ENCODE measurements around the gene ELL2. TPM values are rescaled to one million over a fixed set of nuclear protein-coding genes. Genes with fewer than 3 reads are reported as not detected.

ELL2 gene
- total RNA-seq, 1 donor: 302 TPM

DNA sequence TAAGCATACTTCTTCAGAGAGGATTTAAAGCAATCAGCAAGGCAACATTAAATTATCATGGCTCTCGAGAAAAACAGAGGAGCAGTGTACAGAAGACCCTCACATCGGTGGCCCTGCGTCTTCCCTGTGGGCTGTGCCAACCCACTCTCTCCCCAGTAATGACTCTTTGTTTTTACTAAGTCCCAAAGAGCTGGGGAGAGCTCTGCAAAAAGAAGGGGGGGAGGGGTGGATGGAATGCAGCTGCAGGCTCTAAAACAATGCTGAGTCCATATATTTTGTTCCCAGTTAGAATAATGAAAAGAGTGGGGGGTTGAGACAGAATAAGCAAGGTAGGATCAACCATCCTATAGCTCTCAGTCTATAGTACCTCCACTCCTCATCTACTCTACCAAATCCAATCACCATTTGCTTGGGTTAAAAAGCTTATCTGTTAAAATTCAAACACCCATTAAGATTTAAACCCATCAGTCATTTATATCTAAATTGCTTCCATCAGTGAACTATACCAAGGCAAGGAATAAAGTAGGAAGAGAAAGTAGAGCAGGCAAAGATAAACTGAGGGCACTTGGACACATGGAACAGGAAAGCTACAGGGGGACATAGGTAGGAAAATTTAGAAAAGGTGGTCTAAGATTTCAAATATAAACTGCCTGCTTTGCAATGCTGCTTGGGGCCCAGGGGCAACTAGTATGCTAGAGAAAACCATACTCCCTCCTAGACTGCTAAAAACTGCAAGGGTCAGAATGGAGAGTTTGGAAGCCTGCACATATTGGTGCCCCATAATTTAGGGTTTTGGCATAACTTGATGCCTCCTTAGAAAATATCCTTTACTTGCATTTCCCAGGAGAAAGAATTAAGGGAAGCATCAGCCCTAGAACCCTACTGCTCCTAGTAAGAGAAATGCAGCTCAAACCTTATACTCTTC is 20.6 kb downstream of the ELL2 start:
- DNase-seq (ENCODE audit: low read depth): no peak
- no peak overlapping the region for H3K4me3 ChIP-seq (ENCODE audit: low read depth, low read length)
- TF ChIP-seq, protein P1, sequence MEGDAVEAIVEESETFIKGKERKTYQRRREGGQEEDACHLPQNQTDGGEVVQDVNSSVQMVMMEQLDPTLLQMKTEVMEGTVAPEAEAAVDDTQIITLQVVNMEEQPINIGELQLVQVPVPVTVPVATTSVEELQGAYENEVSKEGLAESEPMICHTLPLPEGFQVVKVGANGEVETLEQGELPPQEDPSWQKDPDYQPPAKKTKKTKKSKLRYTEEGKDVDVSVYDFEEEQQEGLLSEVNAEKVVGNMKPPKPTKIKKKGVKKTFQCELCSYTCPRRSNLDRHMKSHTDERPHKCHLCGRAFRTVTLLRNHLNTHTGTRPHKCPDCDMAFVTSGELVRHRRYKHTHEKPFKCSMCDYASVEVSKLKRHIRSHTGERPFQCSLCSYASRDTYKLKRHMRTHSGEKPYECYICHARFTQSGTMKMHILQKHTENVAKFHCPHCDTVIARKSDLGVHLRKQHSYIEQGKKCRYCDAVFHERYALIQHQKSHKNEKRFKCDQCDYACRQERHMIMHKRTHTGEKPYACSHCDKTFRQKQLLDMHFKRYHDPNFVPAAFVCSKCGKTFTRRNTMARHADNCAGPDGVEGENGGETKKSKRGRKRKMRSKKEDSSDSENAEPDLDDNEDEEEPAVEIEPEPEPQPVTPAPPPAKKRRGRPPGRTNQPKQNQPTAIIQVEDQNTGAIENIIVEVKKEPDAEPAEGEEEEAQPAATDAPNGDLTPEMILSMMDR (IDR thresholded peaks at IDR 0.05; ENCODE audit: insufficient read depth, low read depth, low read length): no peak

DNA sequence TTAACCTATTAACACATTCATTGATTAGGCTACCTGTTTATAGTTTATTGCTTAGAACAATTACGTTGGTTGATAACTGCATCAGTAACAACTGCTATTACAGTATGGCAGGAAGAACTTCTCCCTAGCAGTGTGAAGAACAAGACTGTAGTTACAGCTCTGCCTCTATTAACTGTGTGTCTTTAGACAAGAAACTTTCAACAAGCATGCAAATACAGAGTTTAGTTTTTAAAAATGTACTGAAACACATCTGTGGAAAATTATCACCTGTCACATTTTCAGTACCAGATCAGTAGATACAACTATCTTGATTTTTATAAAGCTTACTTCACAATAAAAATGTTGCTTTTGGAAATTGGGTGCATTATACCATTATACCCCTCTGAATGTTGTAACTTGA is 22.2 kb downstream of the ELL2 start:
- H3K4me3 ChIP-seq (ENCODE audit: low read depth, low read length): no peak overlapping the region
- no peak for DNase-seq (ENCODE audit: low read depth)
- TF ChIP-seq, protein P1 (IDR thresholded peaks at IDR 0.05; ENCODE audit: insufficient read depth, low read depth, low read length): no peak

DNA sequence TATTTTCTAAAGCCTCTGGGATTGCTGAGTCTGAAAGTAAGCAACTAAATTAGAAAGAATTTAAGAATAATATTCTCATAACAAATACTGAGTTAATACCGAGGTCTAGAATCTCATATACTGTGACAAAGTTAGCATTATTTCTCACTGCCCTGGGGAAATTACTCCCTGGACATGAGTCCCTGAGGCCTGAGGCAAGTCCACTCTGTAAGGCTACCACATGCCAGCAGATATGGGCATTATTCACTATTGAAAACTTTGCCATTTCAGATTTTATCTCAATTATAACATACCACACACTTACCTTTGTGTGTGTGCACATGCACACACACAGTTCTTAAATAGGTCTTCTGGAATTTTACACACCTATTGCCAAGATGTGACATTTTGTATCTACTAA is 22.9 kb downstream of the ELL2 start:
- TF ChIP-seq, protein P1 (IDR thresholded peaks at IDR 0.05; ENCODE audit: insufficient read depth, low read depth, low read length): no peak
- no peak overlapping the region for H3K4me3 ChIP-seq (ENCODE audit: low read depth, low read length)
- no peak for DNase-seq (ENCODE audit: low read depth)

DNA sequence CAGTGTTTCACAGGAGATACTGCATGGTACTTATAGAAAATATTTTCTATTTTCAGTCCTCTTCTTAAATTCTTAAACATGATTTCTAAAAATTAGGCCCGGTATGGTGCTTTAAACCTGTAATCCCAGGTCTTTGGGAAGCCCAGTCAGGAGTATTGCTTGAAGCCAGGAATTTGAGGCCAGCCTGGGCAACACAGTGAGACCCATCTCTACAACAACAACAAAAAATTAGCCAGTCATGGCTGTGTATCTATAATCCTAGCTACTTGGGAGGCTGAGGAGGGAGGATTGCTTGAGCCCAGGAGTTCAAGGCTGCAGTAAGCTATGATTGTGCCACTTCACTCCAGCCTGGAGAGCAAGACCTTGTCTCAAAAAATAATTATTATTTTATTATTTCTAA is 23.3 kb downstream of the ELL2 start:
- TF ChIP-seq, protein P1 (IDR thresholded peaks at IDR 0.05; ENCODE audit: insufficient read depth, low read depth, low read length): no peak
- no peak overlapping the region for H3K4me3 ChIP-seq (ENCODE audit: low read depth, low read length)
- no peak for DNase-seq (ENCODE audit: low read depth)

DNA sequence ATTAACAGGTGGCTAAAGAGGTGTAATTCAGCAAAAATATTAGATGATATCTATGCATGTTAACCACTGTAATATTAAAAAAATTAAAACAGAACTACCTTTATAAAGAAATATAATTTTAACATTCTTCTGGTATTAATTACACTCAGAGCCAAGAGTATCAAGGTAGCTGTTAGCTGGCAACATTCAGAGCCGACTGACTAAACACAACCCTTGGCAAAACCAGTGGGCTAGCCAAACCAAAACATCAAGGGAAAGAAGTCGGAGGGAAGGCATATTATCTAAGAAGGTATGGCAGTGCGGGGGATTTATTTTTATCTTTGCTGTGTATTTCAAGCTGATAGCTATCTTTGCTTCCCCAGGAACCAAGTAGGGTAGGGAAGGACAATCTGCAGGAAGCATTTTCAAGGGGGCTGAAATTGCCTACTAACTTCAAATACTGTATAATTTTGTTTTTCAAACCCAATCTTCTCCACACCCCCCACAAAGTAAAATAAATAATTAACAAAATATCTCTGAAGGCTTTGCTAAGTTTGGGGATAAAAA is 24.0 kb downstream of the ELL2 start:
- TF ChIP-seq, protein P1 (IDR thresholded peaks at IDR 0.05; ENCODE audit: insufficient read depth, low read depth, low read length): no peak
- no peak for DNase-seq (ENCODE audit: low read depth)
- H3K4me3 ChIP-seq (ENCODE audit: low read depth, low read length): no peak overlapping the region

DNA sequence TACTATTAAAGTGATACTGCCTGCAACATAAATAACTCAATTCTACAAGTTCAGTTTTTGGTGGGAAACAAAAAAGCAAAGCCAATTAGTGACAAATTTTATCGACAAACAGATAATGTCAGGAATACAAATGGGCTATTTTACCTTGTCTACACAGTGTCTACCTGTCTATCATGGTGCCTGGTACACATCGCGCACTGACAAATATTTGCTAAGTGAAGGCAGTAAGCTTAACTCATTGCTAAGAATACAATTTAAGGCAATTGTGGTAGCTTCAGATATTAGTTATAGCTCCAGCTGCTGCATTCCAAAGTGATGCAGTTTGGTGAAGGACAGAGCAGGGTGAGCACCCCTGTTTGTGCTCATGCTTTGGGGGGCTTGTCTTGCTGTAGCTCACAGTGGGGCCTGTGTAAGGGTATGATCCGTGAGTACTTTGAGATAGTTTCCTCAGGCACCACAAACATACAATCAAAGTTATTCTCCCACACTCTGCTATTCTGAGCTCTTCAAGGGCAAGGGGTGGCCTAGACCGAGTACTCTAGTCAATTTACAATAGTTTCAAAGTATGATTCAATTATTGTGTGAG is 24.7 kb downstream of the ELL2 start:
- DNase-seq (ENCODE audit: low read depth): no peak
- TF ChIP-seq, protein P1 (IDR thresholded peaks at IDR 0.05; ENCODE audit: insufficient read depth, low read depth, low read length): no peak
- H3K4me3 ChIP-seq (ENCODE audit: low read depth, low read length): no peak overlapping the region
